CD4-positive, alpha-beta memory T cell (primary cell): ENCODE results near the gene PTPRM. TPM values are rescaled to one million over a fixed set of nuclear protein-coding genes. Genes with fewer than 3 reads are reported as not detected.

ENCODE experiments used
- CTCF ChIA-PET: fragments of 350-600 bp; sonication (Branson Sonifier 250); formaldehyde crosslinking; loops from one replicate; lab custom pipeline; 2021; ENCODE audit warnings: inconsistent platforms; ENCODE audit not compliant: partially characterized antibody; lab: Charles Lee
- POLR2A ChIA-PET: fragments of 350-600 bp; sonication (Branson Sonifier 250); formaldehyde crosslinking; loops from one replicate; lab custom pipeline; 2021; ENCODE audit not compliant: partially characterized antibody; lab: Charles Lee
- DNase-seq, 5 donors: peaks; one replicate each; pipeline versions ENCODE4 v3.0.0 to v3.0.0-alpha.2; 2020 to 2022; ENCODE audit warnings: mixed read lengths in 1 of 5
- H3K27ac ChIP-seq: one replicate; pipeline ENCODE4 v1.7.0; 2013; ENCODE audit warnings: low read depth, low read length
- H3K27me3 ChIP-seq: 2 replicates; pipeline ENCODE4 v1.7.0; 2013; ENCODE audit warnings: mild to moderate bottlenecking, low read length, moderate library complexity; ENCODE audit not compliant: insufficient read depth
- H3K36me3 ChIP-seq: 2 replicates; pipeline ENCODE4 v1.7.0; 2013; ENCODE audit warnings: mild to moderate bottlenecking, low read length, moderate library complexity; ENCODE audit not compliant: insufficient read depth
- H3K4me1 ChIP-seq: 2 replicates; pipeline ENCODE4 v1.7.0; 2013; ENCODE audit warnings: mild to moderate bottlenecking, low read length, moderate library complexity; ENCODE audit not compliant: insufficient read depth
- H3K4me3 ChIP-seq, 2 donors: one replicate each; pipeline ENCODE4 v1.7.0; 2013; ENCODE audit warnings: low read length in 2 of 2, mild to moderate bottlenecking in 1 of 2
- H3K9me3 ChIP-seq, 2 donors: one replicate each; pipeline ENCODE4 v1.7.0; 2013; ENCODE audit warnings: low read length in 2 of 2, control low read depth in 1 of 2; ENCODE audit not compliant: control insufficient read depth in 1 of 2
- H3K27ac Mint-ChIP-seq, 7 donors: one replicate each; pipeline ENCODE4 v1.8.0; 2020 to 2021; ENCODE audit warnings: mixed read lengths in 7 of 7, mild to moderate bottlenecking in 6 of 7, inconsistent platforms in 3 of 7, moderate library complexity in 3 of 7
- H3K27me3 Mint-ChIP-seq, 2 donors: one replicate each; pipeline ENCODE4 v1.8.0; 2020 to 2021; ENCODE audit warnings: mixed read lengths in 2 of 2
- H3K36me3 Mint-ChIP-seq, 2 donors: one replicate each; pipeline ENCODE4 v1.8.0; 2020 to 2021; ENCODE audit warnings: mixed read lengths in 2 of 2, inconsistent platforms in 1 of 2, mild to moderate bottlenecking in 1 of 2
- H3K4me1 Mint-ChIP-seq, 4 donors: one replicate each; pipeline ENCODE4 v1.8.0; 2020 to 2021; ENCODE audit warnings: mixed read lengths in 4 of 4, mild to moderate bottlenecking in 1 of 4
- H3K4me3 Mint-ChIP-seq, 8 donors: one replicate each; pipeline ENCODE4 v1.8.0; 2020 to 2021; ENCODE audit warnings: mixed read lengths in 8 of 8, mild to moderate bottlenecking in 7 of 8, moderate library complexity in 6 of 8, inconsistent platforms in 3 of 8
- H3K9me3 Mint-ChIP-seq, 8 donors: one replicate each; pipeline ENCODE4 v1.8.0; 2020 to 2021; ENCODE audit warnings: mixed read lengths in 8 of 8, mild to moderate bottlenecking in 5 of 8, inconsistent platforms in 3 of 8, moderate library complexity in 1 of 8
- intact Hi-C: fragments of 100-400 bp; cut with micrococcal nuclease; formaldehyde crosslinking; loops from one replicate; pipeline ENCODE4 v1.15.1; 2023
- polyA plus RNA-seq, 2 donors: library from polyadenylated mRNA; unstranded; fragments of 300-500 nt; fragmentation: Illumina TruSeq; gene quantifications; one replicate each; pipeline ENCODE4 v1.2.3, GENCODE V29; 2021
- total RNA-seq, 2 experiments: library from RNA; stranded (reverse); gene quantifications; one replicate each; pipeline ENCODE4 v1.2.3, GENCODE V29; 2021

The PTPRM gene
- total and polyA plus RNA-seq, 4 experiments from 2014 or later, result 6.7 to 20.1 (median 12.9) TPM

DNA sequence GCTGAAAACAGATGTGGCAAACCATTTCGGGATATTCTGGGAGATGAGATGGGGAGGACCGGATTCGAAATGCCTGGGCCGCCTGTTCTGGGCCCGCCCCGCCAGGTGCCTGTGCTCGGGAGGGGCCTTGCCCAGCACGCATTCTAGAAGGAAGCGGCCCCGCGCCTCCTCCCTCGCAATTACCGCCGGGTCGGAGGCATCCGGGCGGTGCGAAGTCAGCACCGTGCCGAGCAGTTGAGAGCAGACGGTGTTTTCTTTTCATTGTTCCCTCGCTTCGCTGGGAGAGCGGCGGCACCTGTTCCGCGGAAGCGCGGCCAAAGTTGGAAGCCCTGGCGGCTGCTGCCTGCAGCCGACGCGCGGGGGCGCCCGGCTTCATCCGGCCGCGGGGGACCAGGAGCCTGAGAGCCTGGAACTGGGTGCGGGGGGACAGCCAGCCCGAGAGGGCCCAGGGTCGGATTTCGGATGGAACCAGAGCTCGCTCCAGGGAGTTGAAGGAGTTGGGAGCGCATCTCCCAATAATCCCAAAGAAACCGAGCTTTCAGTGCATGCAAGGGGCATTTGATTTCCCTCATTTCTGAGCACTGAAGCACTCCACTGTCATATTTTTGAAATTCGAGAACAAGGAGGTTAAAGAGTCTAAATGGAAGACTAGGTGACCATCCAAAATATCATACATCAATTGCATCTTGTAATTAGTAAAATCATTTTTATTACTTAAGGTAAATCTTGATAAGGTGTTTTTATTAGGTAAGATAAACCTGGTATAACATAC lies 800.3 kb downstream of the PTPRM start:
- peak overlapping the region; percentile 32 to 76 (median 72) for H3K4me3 Mint-ChIP-seq
- CTCF ChIA-PET, result no interaction called here
- H3K9me3 Mint-ChIP-seq, result peaks cover 0 to 2% (median 0%) of the 10 kb centered on the region in 8 donors
- no peaks in the 10 kb centered on the region for H3K36me3 Mint-ChIP-seq
- peaks cover 0 to 2% of the 10 kb centered on the region in 2 donors for H3K27me3 Mint-ChIP-seq
- Histone ChIP-seq H3K4me1 (no peaks in the 10 kb centered on the region), H3K27ac (no peak overlapping the region), H3K27me3 (no peaks in the 10 kb centered on the region), H3K4me3 (no peak overlapping the region), H3K9me3 (no peaks in the 10 kb centered on the region), H3K36me3 (no peaks in the 10 kb centered on the region)
- POLR2A ChIA-PET, result no interaction called here
- peak in 4 of 5 donors; percentile 4 to 39 (median 8) for DNase-seq
- H3K27ac Mint-ChIP-seq, result peak overlapping the region in 1 of 7 donors; percentile 31
- intact Hi-C loops, result no loop called here
- H3K4me1 Mint-ChIP-seq, result peaks cover 0 to 7% (median 2%) of the 10 kb centered on the region in 4 donors

DNA sequence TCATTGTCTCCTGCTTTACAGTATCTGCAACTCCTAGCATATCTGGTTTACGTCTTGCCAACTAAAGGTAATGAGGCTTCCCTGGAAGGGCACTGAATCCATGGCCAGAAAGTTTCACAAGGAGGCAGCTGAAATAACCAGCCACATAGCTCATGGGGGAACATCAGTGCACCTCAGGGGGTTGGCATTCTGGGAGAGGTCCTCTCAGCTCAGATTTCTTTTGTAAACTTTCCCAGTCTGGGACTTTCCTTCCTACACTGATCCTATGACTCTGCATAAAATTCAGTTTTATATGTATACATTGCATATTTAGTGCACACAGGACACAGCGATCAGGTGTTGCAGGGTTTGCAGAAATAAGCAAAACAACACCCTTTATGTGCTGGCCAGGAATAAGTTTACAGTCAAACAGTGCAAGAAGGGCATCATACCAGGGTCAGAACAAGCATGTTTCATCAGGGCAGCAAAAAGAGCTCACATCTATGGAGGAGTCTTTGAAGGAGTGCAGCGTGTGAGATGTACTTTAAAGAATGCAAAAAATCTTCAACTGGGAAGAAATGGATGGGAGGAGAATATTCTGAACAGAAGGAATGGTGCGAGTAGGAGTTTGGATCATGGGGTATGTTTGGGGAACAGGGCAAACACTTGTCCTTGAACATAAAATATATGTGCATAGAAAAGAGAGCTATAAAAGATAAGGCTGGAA lies 801.5 kb downstream of the PTPRM start:
- H3K36me3 Mint-ChIP-seq, result no peaks in the 10 kb centered on the region
- peaks cover 0 to 2% of the 10 kb centered on the region in 2 donors for H3K27me3 Mint-ChIP-seq
- intact Hi-C loops, result no loop called here
- ChIA-PET CTCF (interaction anchor here (1.1 kb wide), 1 partner anchor 8 kb away, joined by 3 read pairs; no protein-coding TSS in a partner anchor), POLR2A (no interaction called here)
- no peak overlapping the region for H3K4me3 Mint-ChIP-seq
- H3K9me3 Mint-ChIP-seq, result peaks cover 0 to 2% (median 0%) of the 10 kb centered on the region in 8 donors
- peaks cover 0 to 7% (median 2%) of the 10 kb centered on the region in 4 donors for H3K4me1 Mint-ChIP-seq
- Histone ChIP-seq H3K27me3 (no peaks in the 10 kb centered on the region), H3K27ac (no peak overlapping the region), H3K36me3 (no peaks in the 10 kb centered on the region), H3K9me3 (no peaks in the 10 kb centered on the region), H3K4me1 (no peaks in the 10 kb centered on the region), H3K4me3 (no peak overlapping the region)
- DNase-seq, result no peak
- no peak overlapping the region for H3K27ac Mint-ChIP-seq

DNA sequence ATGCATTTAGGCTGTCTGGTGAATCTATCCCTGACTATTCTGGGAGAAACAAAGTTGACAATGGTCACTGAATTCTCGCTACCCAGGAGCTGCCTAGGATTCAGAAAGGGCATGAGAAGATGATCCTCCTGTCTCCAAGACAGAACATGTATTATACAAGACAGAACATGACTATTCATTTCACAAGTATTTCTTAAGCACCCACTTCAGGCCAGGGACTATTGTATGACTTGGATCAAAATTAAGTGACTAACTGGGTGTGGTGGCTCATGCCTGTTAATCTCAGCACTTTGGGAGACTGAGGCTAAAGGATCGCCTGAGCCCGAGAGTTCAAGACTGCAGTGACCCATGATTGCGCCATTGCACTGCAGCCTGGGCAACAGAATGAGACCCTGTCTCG lies 806.4 kb downstream of the PTPRM start:
- no peak overlapping the region for H3K27ac Mint-ChIP-seq

GRCh38 chr18:8374676-8375075 lies 807.6 kb downstream of the PTPRM start:
- Mint-ChIP-seq H3K27ac (peak overlapping the region in 1 of 7 donors; percentile 42), H3K36me3 (peaks cover 0 to 4% of the 10 kb centered on the region in 2 donors), H3K4me3 (no peak overlapping the region), H3K4me1 (no peaks in the 10 kb centered on the region), H3K9me3 (no peaks in the 10 kb centered on the region), H3K27me3 (no peaks in the 10 kb centered on the region)
- H3K27ac ChIP-seq, result no peak overlapping the region
- H3K9me3 ChIP-seq, result no peaks in the 10 kb centered on the region
- no peaks in the 10 kb centered on the region for H3K4me1 ChIP-seq
- H3K27me3 ChIP-seq, result no peaks in the 10 kb centered on the region
- ChIA-PET POLR2A (no interaction called here), CTCF (no interaction called here)
- no peak overlapping the region for H3K4me3 ChIP-seq
- no peaks in the 10 kb centered on the region for H3K36me3 ChIP-seq
- intact Hi-C loops, result no loop called here
- no peak for DNase-seq

More for the DNA sequence above, 806.4 kb downstream of the PTPRM start:
- DNase-seq, result no peak
- no peaks in the 10 kb centered on the region for H3K9me3 ChIP-seq
- H3K36me3 Mint-ChIP-seq, result peaks cover 0 to 2% of the 10 kb centered on the region in 2 donors
- H3K4me3 ChIP-seq, result no peak overlapping the region
- no peaks in the 10 kb centered on the region for H3K36me3 ChIP-seq
- H3K4me3 Mint-ChIP-seq, result no peak overlapping the region
- H3K27me3 ChIP-seq, result no peaks in the 10 kb centered on the region
- no peak overlapping the region for H3K27ac ChIP-seq
- ChIA-PET POLR2A (no interaction called here), CTCF (no interaction called here)
- H3K27me3 Mint-ChIP-seq, result no peaks in the 10 kb centered on the region
- no peaks in the 10 kb centered on the region for H3K9me3 Mint-ChIP-seq
- peaks cover 0 to 2% (median 0%) of the 10 kb centered on the region in 4 donors for H3K4me1 Mint-ChIP-seq
- intact Hi-C loops, result no loop called here
- H3K4me1 ChIP-seq, result no peaks in the 10 kb centered on the region

DNA sequence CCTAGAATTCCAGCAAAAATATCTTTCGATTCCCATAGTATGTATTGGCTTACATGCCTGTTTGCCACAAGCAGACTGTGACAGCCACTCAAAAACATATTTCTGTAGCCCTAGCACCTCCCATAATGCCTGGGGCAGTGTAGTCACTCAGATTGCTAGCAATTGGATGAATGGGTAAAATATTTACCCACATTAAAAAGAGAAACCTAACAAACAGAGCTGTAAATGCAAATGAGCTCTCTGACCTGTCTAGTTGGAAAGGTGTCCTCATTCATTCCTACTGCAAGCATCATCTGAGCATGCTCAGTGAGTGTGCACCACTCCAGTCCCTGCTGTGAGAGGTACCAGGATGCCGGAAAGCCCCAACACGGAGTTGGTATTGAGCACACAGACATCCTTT lies 808.1 kb downstream of the PTPRM start:
- Mint-ChIP-seq H3K9me3 (no peaks in the 10 kb centered on the region), H3K27me3 (no peaks in the 10 kb centered on the region), H3K36me3 (peaks cover 0 to 4% of the 10 kb centered on the region in 2 donors), H3K27ac (no peak overlapping the region), H3K4me3 (no peak overlapping the region), H3K4me1 (no peaks in the 10 kb centered on the region)
- Histone ChIP-seq H3K27ac (no peak overlapping the region), H3K4me1 (no peaks in the 10 kb centered on the region), H3K4me3 (no peak overlapping the region), H3K36me3 (no peaks in the 10 kb centered on the region), H3K27me3 (no peaks in the 10 kb centered on the region), H3K9me3 (no peaks in the 10 kb centered on the region)
- ChIA-PET POLR2A (no interaction called here), CTCF (no interaction called here)
- intact Hi-C loops, result no loop called here
- DNase-seq, result no peak

DNA sequence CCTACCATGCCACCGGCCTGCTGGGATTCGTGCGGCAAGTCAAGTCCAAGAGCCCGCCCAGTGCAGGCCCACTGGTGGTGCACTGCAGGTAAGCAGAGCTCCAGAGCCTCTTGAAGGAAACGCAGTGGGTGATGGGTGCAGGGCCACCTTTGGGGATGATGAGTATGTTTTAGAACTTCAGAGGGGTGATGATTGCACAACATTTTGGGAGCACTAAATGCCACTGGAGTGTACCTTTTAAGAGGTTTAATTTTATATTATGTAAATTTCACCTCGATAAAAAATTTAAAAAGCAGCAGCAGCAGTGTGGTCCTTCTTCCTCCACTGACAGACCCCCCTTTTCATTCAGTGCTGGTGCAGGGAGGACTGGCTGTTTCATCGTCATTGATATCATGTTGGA lies 809.0 kb downstream of the PTPRM start:
- POLR2A ChIA-PET, result no interaction called here
- no peak overlapping the region for H3K27ac ChIP-seq
- no peaks in the 10 kb centered on the region for H3K27me3 Mint-ChIP-seq

DNA sequence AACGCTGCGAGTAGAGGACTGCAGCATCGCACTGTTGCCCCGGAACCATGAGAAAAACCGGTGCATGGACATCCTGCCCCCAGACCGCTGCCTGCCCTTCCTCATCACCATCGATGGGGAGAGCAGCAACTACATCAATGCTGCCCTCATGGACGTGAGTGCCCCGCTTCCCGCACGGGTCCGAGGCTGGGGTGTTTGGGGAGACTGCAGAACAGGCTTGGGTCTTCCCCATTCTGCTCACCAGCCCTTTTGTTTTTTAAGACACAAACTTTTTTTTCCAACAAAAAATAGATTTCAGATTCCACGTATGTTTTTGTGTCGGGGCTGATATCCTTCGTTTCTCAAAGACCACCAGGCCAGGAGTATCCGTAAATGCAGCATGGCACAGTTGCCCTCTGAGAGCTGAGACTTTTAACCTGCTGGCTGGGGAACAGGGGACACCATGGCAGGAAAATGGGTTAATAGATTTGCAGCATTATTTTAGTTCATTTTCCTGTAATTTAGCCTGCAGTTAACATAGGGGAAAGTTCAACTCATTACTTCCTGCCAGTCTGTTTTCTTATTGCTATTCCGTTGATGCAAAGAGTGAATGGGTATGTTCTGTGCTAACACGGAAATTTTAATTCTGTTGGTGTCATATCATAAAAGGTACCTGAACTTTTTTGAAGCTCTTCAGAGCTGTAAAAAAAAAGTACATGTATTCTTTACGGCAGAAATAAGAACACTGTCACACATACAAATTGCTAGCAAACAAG lies 812.2 kb downstream of the PTPRM start:
- Histone ChIP-seq H3K4me3 (no peak overlapping the region), H3K36me3 (no peaks in the 10 kb centered on the region), H3K9me3 (no peaks in the 10 kb centered on the region), H3K27me3 (no peaks in the 10 kb centered on the region), H3K27ac (no peak overlapping the region), H3K4me1 (no peaks in the 10 kb centered on the region)
- no peak for DNase-seq
- Mint-ChIP-seq H3K27ac (no peak overlapping the region), H3K9me3 (no peaks in the 10 kb centered on the region), H3K4me1 (no peaks in the 10 kb centered on the region), H3K27me3 (no peaks in the 10 kb centered on the region), H3K36me3 (peaks cover 0 to 4% of the 10 kb centered on the region in 2 donors), H3K4me3 (no peak overlapping the region)
- intact Hi-C loops, result no loop called here
- POLR2A ChIA-PET, result no interaction called here
- CTCF ChIA-PET, result interaction anchor here (0.7 kb wide), 1 partner anchor 16 kb away, joined by 3 read pairs; no protein-coding TSS in a partner anchor

More for the DNA sequence above, 809.0 kb downstream of the PTPRM start:
- Mint-ChIP-seq H3K4me1 (no peaks in the 10 kb centered on the region), H3K9me3 (no peaks in the 10 kb centered on the region), H3K36me3 (peaks cover 0 to 4% of the 10 kb centered on the region in 2 donors), H3K27ac (no peak overlapping the region), H3K4me3 (no peak overlapping the region)
- Histone ChIP-seq H3K4me1 (no peaks in the 10 kb centered on the region), H3K27me3 (no peaks in the 10 kb centered on the region), H3K4me3 (no peak overlapping the region), H3K36me3 (no peaks in the 10 kb centered on the region), H3K9me3 (no peaks in the 10 kb centered on the region)
- no peak for DNase-seq
- CTCF ChIA-PET, result no interaction called here
- intact Hi-C loops, result no loop called here
